Loucy (cell line): Measurements from ENCODE around the gene FXYD6.

Experiments
- EZH2phosphoT487 ChIP-seq: fragments of 200-600 bp; IDR thresholded peaks from 2 replicates; pipeline ENCODE4 v1.6.1; 2018; ENCODE audit warnings: antibody characterized with exemption, mild to moderate bottlenecking, moderate library complexity, borderline replicate concordance
- TF ChIP-seq, protein P1 (sequence below): fragments of 200-600 bp; sonication (generic); conservative IDR thresholded peaks from 2 replicates; pipeline ENCODE4 v1.5.1; 2014; ENCODE audit warnings: mild to moderate bottlenecking, antibody characterized with exemption, low read length

- TF ChIP-seq EZH2phosphoT487, result no peak
- TF ChIP-seq, protein P1, sequence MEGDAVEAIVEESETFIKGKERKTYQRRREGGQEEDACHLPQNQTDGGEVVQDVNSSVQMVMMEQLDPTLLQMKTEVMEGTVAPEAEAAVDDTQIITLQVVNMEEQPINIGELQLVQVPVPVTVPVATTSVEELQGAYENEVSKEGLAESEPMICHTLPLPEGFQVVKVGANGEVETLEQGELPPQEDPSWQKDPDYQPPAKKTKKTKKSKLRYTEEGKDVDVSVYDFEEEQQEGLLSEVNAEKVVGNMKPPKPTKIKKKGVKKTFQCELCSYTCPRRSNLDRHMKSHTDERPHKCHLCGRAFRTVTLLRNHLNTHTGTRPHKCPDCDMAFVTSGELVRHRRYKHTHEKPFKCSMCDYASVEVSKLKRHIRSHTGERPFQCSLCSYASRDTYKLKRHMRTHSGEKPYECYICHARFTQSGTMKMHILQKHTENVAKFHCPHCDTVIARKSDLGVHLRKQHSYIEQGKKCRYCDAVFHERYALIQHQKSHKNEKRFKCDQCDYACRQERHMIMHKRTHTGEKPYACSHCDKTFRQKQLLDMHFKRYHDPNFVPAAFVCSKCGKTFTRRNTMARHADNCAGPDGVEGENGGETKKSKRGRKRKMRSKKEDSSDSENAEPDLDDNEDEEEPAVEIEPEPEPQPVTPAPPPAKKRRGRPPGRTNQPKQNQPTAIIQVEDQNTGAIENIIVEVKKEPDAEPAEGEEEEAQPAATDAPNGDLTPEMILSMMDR, result no peak
These were observed 47.7 kb downstream of the FXYD6 start for GRCh38 chr11:117828611-117829368.
